Thoracic aorta (tissue), 2 donors: Measurements from ENCODE around the gene RBPJ. TPM values are rescaled to one million over a fixed set of nuclear protein-coding genes. Genes with fewer than 3 reads are reported as not detected.

Experiments
- ATAC-seq: fragments of 150-250 bp; one replicate; pipeline ENCODE4 v1.8.0; 2017; ENCODE audit warnings: low read depth; ENCODE audit not compliant: insufficient number of reproducible peaks, low FRiP score
- DNase-seq: peaks from one replicate; pipeline ENCODE4 v3.0.0-alpha.2; 2020; ENCODE audit warnings: low spot score
- H3K27ac ChIP-seq, 2 donors: fragments of 200-600 bp; sonication (generic); 1 replicate in 1 of 2; 2 replicates in 1 of 2; pipeline ENCODE4 v1.5.1; 2016; ENCODE audit warnings: mild to moderate bottlenecking in 2 of 2, moderate library complexity in 2 of 2
- H3K27me3 ChIP-seq: fragments of 200-600 bp; sonication (generic); replicated peaks from 2 replicates; pipeline ENCODE4 v1.6.0; 2016; ENCODE audit warnings: mild to moderate bottlenecking; ENCODE audit not compliant: insufficient read depth
- H3K36me3 ChIP-seq: fragments of 200-600 bp; sonication (generic); one replicate; pipeline ENCODE4 v1.5.1; 2016
- H3K4me1 ChIP-seq, 2 donors: fragments of 200-600 bp; sonication (generic); 1 replicate in 1 of 2; 2 replicates in 1 of 2; pipeline versions ENCODE4 v1.5.1 to v1.6.0; 2016; ENCODE audit warnings: low read depth in 2 of 2, mild to moderate bottlenecking in 1 of 2; ENCODE audit not compliant: control insufficient read depth in 1 of 2
- H3K4me3 ChIP-seq: fragments of 200-600 bp; sonication (generic); 2 replicates; pipeline ENCODE4 v1.5.1; 2016; ENCODE audit warnings: mild to moderate bottlenecking
- H3K9me3 ChIP-seq: fragments of 200-600 bp; sonication (generic); 2 replicates; pipeline ENCODE4 v1.5.1; 2016
- total RNA-seq, 2 donors: library from RNA; depleted of rRNA; stranded (reverse); fragments of >200 nt; gene quantifications; one replicate each; pipeline versions ENCODE4 v1.1.0 to v1.2.3, GENCODE V29; 2016
- TF ChIP-seq, protein P1 (sequence below): fragments of 200-600 bp; sonication (generic); IDR thresholded peaks from one replicate; pipeline ENCODE4 v1.5.1; 2019; ENCODE audit warnings: antibody characterized with exemption

RBPJ gene
- total RNA-seq, 2 donors from 2014 or later: 63.4 to 82.6 TPM

DNA sequence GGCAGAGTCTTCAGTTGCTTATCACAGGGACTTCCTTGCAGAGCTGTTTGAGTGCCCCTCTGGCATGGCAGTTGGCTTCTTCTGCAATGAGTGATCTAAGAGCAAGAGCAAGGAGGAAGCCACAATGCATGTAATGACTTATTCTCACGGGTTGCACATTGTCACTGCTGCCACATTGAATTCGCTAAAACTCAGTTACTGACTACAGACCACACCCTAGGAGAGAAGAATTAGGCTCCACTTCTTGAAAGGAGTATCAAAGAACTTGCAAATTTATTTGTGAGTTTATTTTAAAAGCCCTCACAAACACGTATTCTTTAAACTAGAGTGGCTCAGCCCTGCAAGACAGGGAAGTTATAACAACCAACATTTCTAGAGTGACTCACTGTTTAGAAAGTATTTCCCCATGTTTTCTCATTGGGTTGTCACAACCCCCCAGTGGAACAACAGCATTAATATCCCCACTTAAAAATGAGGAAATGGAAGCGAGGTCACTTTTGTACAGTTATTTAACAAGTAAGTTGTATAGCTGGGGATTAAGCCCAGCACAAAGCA lies 32.4 kb upstream of the RBPJ start:
- TF ChIP-seq, protein P1, sequence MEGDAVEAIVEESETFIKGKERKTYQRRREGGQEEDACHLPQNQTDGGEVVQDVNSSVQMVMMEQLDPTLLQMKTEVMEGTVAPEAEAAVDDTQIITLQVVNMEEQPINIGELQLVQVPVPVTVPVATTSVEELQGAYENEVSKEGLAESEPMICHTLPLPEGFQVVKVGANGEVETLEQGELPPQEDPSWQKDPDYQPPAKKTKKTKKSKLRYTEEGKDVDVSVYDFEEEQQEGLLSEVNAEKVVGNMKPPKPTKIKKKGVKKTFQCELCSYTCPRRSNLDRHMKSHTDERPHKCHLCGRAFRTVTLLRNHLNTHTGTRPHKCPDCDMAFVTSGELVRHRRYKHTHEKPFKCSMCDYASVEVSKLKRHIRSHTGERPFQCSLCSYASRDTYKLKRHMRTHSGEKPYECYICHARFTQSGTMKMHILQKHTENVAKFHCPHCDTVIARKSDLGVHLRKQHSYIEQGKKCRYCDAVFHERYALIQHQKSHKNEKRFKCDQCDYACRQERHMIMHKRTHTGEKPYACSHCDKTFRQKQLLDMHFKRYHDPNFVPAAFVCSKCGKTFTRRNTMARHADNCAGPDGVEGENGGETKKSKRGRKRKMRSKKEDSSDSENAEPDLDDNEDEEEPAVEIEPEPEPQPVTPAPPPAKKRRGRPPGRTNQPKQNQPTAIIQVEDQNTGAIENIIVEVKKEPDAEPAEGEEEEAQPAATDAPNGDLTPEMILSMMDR: no peak
- Histone ChIP-seq H3K4me1 (peaks cover 0 to 8% of the 10 kb centered on the region in 2 donors), H3K36me3 (no peaks in the 10 kb centered on the region), H3K9me3 (no peaks in the 10 kb centered on the region), H3K4me3 (no peak overlapping the region), H3K27ac (no peak overlapping the region), H3K27me3 (no peaks in the 10 kb centered on the region)
- no peak for DNase-seq
- ATAC-seq: no peak

GRCh38 chr4:26289401-26289800 lies 31.4 kb upstream of the RBPJ start:
- H3K9me3 ChIP-seq: no peaks in the 10 kb centered on the region
- TF ChIP-seq, protein P1: no peak
- H3K4me1 ChIP-seq: peaks cover 0 to 8% of the 10 kb centered on the region in 2 donors
- no peak overlapping the region for H3K4me3 ChIP-seq
- ATAC-seq (no peak), DNase-seq (no peak)
- H3K27ac ChIP-seq: no peak overlapping the region
- H3K27me3 ChIP-seq: no peaks in the 10 kb centered on the region
- H3K36me3 ChIP-seq: no peaks in the 10 kb centered on the region

DNA sequence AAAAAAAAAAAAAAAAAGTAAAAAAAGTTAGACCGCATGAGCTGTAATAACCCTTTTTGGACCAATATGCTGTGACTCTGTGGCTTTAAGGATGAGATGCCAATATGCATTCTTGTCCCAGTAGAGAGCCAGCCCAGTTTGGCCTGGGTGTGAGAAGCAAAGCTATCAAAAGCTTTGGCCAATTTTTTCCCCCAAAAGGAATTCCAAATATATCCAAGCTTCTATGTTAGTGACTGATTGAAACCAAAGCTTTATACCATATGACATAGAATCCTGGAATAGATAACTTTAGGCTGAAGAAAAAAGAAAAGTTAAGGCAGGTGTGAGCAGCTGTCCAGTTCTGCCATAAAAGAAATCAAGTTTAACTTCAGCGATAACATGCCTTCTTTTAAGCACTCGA lies 30.5 kb upstream of the RBPJ start:
- H3K27ac ChIP-seq: no peak overlapping the region
- H3K4me1 ChIP-seq: peaks cover 0 to 8% of the 10 kb centered on the region in 2 donors
- DNase-seq (no peak), ATAC-seq (no peak)
- no peaks in the 10 kb centered on the region for H3K27me3 ChIP-seq
- H3K4me3 ChIP-seq: no peak overlapping the region
- no peaks in the 10 kb centered on the region for H3K36me3 ChIP-seq
- H3K9me3 ChIP-seq: no peaks in the 10 kb centered on the region
- TF ChIP-seq, protein P1: no peak

GRCh38 chr4:26294904-26295303 lies 25.9 kb upstream of the RBPJ start:
- Histone ChIP-seq H3K27me3 (no peaks in the 10 kb centered on the region), H3K9me3 (no peaks in the 10 kb centered on the region), H3K4me3 (no peak overlapping the region), H3K27ac (no peak overlapping the region), H3K4me1 (peaks cover 0 to 18% of the 10 kb centered on the region in 2 donors), H3K36me3 (no peaks in the 10 kb centered on the region)
- TF ChIP-seq, protein P1: no peak
- DNase-seq (no peak), ATAC-seq (no peak)

DNA sequence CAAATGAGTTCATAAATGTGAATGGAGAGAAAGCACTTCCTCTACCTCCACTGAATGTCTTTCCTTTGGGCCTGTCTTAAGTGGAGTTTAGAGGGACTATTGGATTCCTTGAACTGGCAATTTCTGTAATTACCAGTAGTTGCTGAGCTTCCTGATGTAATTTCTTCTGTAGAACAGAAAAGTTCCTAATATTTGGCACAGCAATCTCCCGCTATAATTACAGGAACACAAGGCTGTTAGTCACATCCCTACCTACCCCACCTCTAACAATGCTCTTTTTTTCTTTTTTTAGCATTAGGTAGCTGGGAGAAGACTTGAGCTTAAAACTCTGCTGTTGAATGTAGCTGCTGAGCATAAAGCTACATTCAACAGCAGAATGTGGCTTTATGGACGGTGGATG lies 24.8 kb upstream of the RBPJ start:
- H3K9me3 ChIP-seq: no peaks in the 10 kb centered on the region
- H3K27me3 ChIP-seq: no peaks in the 10 kb centered on the region
- DNase-seq (no peak), ATAC-seq (no peak)
- H3K27ac ChIP-seq: no peak overlapping the region
- no peak overlapping the region for H3K4me3 ChIP-seq
- no peaks in the 10 kb centered on the region for H3K36me3 ChIP-seq
- TF ChIP-seq, protein P1: no peak
- peaks cover 0 to 10% of the 10 kb centered on the region in 2 donors for H3K4me1 ChIP-seq
